ENCODE data around the gene KRTAP9-3.

- TF ChIP-seq CTCF (IDR thresholded peaks at IDR 0.05) (no peak), POLR2A (IDR thresholded peaks at IDR 0.05) (no peak)
Observed at GRCh38 chr17:41212524-41213169, 19.6 kb upstream of the KRTAP9-3 start.

All from heart left ventricle (tissue), 13 donors.